B cell (primary cell): Measurements from ENCODE around the gene IL2. TPM values are rescaled to one million over a fixed set of nuclear protein-coding genes. Genes with fewer than 3 reads are reported as not detected.

Source experiments
- ATAC-seq: fragments of 200-7000 bp; cut with Tn5 transposase; one replicate; pipeline ENCODE4 v1.10.0; 2021; ENCODE audit warnings: low read depth, mild to moderate bottlenecking, moderate number of reproducible peaks, moderate library complexity
- CTCF ChIA-PET: fragments of 350-600 bp; sonication (Branson Sonifier 250); formaldehyde crosslinking; loops from one replicate; lab custom pipeline; 2021; ENCODE audit warnings: antibody characterized with exemption, inconsistent platforms; lab: Charles Lee
- POLR2A ChIA-PET: fragments of 350-600 bp; sonication (Branson Sonifier 250); formaldehyde crosslinking; loops from one replicate; lab custom pipeline; 2021; ENCODE audit warnings: antibody characterized with exemption; lab: Charles Lee
- DNase-seq: peaks from one replicate; pipeline ENCODE4 v3.0.0; 2013
- H2AFZ ChIP-seq: 2 replicates; pipeline ENCODE4 v1.6.1; 2012; ENCODE audit warnings: mild to moderate bottlenecking, low read depth, low read length; ENCODE audit not compliant: insufficient read depth, poor library complexity, severe bottlenecking
- H3K27ac ChIP-seq, 2 donors: 1 replicate in 1 of 2; 2 replicates in 1 of 2; pipeline ENCODE4 v1.5.1; 2012 to 2013; ENCODE audit warnings: low read length in 2 of 2, mild to moderate bottlenecking in 2 of 2, moderate library complexity in 1 of 2
- H3K27me3 ChIP-seq, 4 experiments: fragments of 200-600 bp in 1 of 4; sonication (generic) in 1 of 4; replicated peaks in 1 of 4; 1 replicate in 2 of 4; 2 replicates in 2 of 4; pipeline versions ENCODE4 v1.6.1 to v1.7.0; 2013 to 2016; ENCODE audit warnings: low read length in 3 of 4, mild to moderate bottlenecking in 2 of 4, mixed read lengths in 1 of 4, moderate library complexity in 1 of 4; ENCODE audit not compliant: insufficient read depth in 4 of 4, control insufficient read depth in 3 of 4; ENCODE audit errors: control extremely low read depth in 1 of 4
- H3K36me3 ChIP-seq, 2 experiments: replicated peaks in 1 of 2; 1 replicate in 1 of 2; 2 replicates in 1 of 2; pipeline versions ENCODE4 v1.6.1 to v1.7.1; 2013; ENCODE audit warnings: low read length in 1 of 2; ENCODE audit not compliant: insufficient read depth in 2 of 2, control insufficient read depth in 1 of 2; ENCODE audit errors: control extremely low read depth in 1 of 2, extremely low read depth in 1 of 2
- H3K4me1 ChIP-seq, 2 donors: fragments of 200-600 bp in 1 of 2; sonication (generic) in 1 of 2; 1 replicate in 1 of 2; 2 replicates in 1 of 2; pipeline versions ENCODE4 v1.5.1 to v1.6.1; 2013 to 2017; ENCODE audit warnings: low read length in 2 of 2; ENCODE audit not compliant: control insufficient read depth in 2 of 2, insufficient read depth in 2 of 2
- H3K4me2 ChIP-seq: replicated peaks from 2 replicates; pipeline ENCODE3; 2012; ENCODE audit warnings: mild to moderate bottlenecking, low read depth, low read length; ENCODE audit not compliant: poor library complexity, severe bottlenecking
- H3K4me3 ChIP-seq, 5 experiments: fragments of 200-600 bp in 1 of 5; sonication (generic) in 1 of 5; 1 replicate in 3 of 5; 2 replicates in 2 of 5; pipeline versions ENCODE4 v1.5.1 to v1.7.0; 2011 to 2016; ENCODE audit warnings: low read length in 4 of 5, mild to moderate bottlenecking in 4 of 5, low read depth in 2 of 5, control low read depth in 1 of 5, moderate library complexity in 1 of 5; ENCODE audit not compliant: insufficient read depth in 1 of 5; ENCODE audit errors: control extremely low read depth in 1 of 5, extremely low read depth in 1 of 5
- H3K79me2 ChIP-seq: fragments of 200-600 bp; sonication (generic); one replicate; pipeline ENCODE4 v1.6.0; 2016; ENCODE audit warnings: low read length; ENCODE audit not compliant: control insufficient read depth, insufficient read depth
- H3K9ac ChIP-seq: fragments of 200-600 bp; sonication (generic); 2 replicates; pipeline ENCODE4 v1.6.1; 2017; ENCODE audit warnings: mild to moderate bottlenecking, low read length, moderate library complexity
- H3K9me3 ChIP-seq, 3 donors: one replicate each; pipeline versions ENCODE4 v1.6.1 to v1.7.1; 2013; ENCODE audit warnings: low read length in 2 of 3; ENCODE audit not compliant: control insufficient read depth in 2 of 3, insufficient read depth in 1 of 3; ENCODE audit errors: control extremely low read depth in 1 of 3
- H4K20me1 ChIP-seq: 2 replicates; pipeline ENCODE4 v1.6.0; 2012; ENCODE audit warnings: mild to moderate bottlenecking, low read length; ENCODE audit not compliant: insufficient read depth, control insufficient read depth, poor library complexity, severe bottlenecking
- H3K27ac Mint-ChIP-seq: one replicate; pipeline ENCODE4 v1.8.0; 2021; ENCODE audit warnings: mixed read lengths
- H3K27me3 Mint-ChIP-seq: one replicate; pipeline ENCODE4 v1.8.0; 2021; ENCODE audit warnings: mixed read lengths
- H3K4me1 Mint-ChIP-seq: one replicate; pipeline ENCODE4 v1.8.0; 2021; ENCODE audit warnings: mixed read lengths
- H3K4me3 Mint-ChIP-seq: one replicate; pipeline ENCODE4 v1.8.0; 2021; ENCODE audit warnings: mixed read lengths
- H3K9me3 Mint-ChIP-seq: one replicate; pipeline ENCODE4 v1.8.0; 2022; ENCODE audit warnings: mixed read lengths; ENCODE audit not compliant: insufficient read depth
- EZH2 ChIP-seq: IDR thresholded peaks from 2 replicates; pipeline ENCODE4 v1.6.1; 2012; ENCODE audit warnings: borderline replicate concordance, low read depth, mild to moderate bottlenecking, moderate library complexity, low read length; ENCODE audit not compliant: insufficient read depth, poor library complexity, severe bottlenecking
- WGBS: methylation state at CpG from one replicate; pipeline ENCODE4 v1.1.5; 2013; ENCODE audit warnings: missing lambda C conversion rate; ENCODE audit not compliant: insufficient coverage; 5-methylcytosine and 5-hydroxymethylcytosine counted together
- intact Hi-C: fragments of 100-400 bp; cut with micrococcal nuclease; formaldehyde crosslinking; loops from one replicate; pipeline ENCODE4 v1.10.0; 2022
- polyA plus RNA-seq: library from polyadenylated mRNA; depleted of rRNA; stranded (reverse); fragments of >200 nt; gene quantifications from 2 replicates; pipeline ENCODE4 v1.2.3, GENCODE V29; 2012
- total RNA-seq, 2 donors: library from RNA; stranded (reverse); fragments of 120-200 nt in 1 of 2; gene quantifications; 1 replicate in 1 of 2; 2 replicates in 1 of 2; pipeline versions ENCODE4 v1.2.3 to v1.2.4, GENCODE V29; 2013 to 2022
- TF ChIP-seq, protein P1 (sequence below): fragments of 200-600 bp; IDR thresholded peaks from one replicate; pipeline ENCODE4 v1.8.0; 2022; ENCODE audit warnings: antibody characterized with exemption, mild to moderate bottlenecking

Gene IL2
- total and polyA plus RNA-seq, 2 donors (not counting 1 experiment from before 2014, with no cell fraction given): not detected

DNA sequence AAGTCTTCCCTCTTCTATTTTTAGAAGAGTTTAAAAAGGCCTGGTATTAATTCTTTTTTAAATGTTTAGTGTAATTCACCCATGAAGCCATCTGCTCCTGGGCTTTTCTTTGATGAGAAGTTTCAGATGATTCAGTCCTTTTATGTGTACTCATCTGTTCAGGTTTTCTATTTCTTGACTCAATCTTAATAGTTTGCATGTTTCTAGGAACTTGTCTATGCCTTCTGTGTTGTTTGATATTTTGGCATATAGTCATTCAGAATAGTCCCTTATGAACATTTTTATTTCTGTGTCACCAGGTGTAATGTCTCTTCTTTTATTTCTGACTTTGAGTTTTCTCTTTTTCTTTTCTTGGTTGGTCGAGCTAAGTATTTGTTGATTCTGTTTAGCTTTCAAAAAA, 20.2 kb upstream of the IL2 start:
- peaks cover 8% of the 10 kb centered on the region for H3K27me3 Mint-ChIP-seq
- H3K27ac Mint-ChIP-seq: no peak overlapping the region
- no peak overlapping the region for H3K9ac ChIP-seq
- no peak overlapping the region for H3K4me2 ChIP-seq
- no peak overlapping the region for H3K4me3 Mint-ChIP-seq
- TF ChIP-seq, protein P1, sequence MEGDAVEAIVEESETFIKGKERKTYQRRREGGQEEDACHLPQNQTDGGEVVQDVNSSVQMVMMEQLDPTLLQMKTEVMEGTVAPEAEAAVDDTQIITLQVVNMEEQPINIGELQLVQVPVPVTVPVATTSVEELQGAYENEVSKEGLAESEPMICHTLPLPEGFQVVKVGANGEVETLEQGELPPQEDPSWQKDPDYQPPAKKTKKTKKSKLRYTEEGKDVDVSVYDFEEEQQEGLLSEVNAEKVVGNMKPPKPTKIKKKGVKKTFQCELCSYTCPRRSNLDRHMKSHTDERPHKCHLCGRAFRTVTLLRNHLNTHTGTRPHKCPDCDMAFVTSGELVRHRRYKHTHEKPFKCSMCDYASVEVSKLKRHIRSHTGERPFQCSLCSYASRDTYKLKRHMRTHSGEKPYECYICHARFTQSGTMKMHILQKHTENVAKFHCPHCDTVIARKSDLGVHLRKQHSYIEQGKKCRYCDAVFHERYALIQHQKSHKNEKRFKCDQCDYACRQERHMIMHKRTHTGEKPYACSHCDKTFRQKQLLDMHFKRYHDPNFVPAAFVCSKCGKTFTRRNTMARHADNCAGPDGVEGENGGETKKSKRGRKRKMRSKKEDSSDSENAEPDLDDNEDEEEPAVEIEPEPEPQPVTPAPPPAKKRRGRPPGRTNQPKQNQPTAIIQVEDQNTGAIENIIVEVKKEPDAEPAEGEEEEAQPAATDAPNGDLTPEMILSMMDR: no peak
- TF ChIP-seq EZH2: no peak
- peaks cover 0 to 2% (median 0%) of the 10 kb centered on the region in 3 donors for H3K9me3 ChIP-seq
- WGBS: no CpG with 5 or more reads among the region's 1 CpG
- no peaks in the 10 kb centered on the region for H3K36me3 ChIP-seq
- intact Hi-C loops: no loop called here
- H3K4me1 Mint-ChIP-seq: no peaks in the 10 kb centered on the region
- H2AFZ ChIP-seq: no peak overlapping the region
- ATAC-seq (no peak), DNase-seq (no peak)
- no peaks in the 10 kb centered on the region for H3K79me2 ChIP-seq
- no peaks in the 10 kb centered on the region for H4K20me1 ChIP-seq
- ChIA-PET POLR2A (no interaction called here), CTCF (no interaction called here)
- no peak overlapping the region for H3K27ac ChIP-seq
- no peak overlapping the region for H3K4me3 ChIP-seq
- no peaks in the 10 kb centered on the region for H3K4me1 ChIP-seq
- no peaks in the 10 kb centered on the region for H3K27me3 ChIP-seq
- peaks cover 8% of the 10 kb centered on the region for H3K9me3 Mint-ChIP-seq

DNA sequence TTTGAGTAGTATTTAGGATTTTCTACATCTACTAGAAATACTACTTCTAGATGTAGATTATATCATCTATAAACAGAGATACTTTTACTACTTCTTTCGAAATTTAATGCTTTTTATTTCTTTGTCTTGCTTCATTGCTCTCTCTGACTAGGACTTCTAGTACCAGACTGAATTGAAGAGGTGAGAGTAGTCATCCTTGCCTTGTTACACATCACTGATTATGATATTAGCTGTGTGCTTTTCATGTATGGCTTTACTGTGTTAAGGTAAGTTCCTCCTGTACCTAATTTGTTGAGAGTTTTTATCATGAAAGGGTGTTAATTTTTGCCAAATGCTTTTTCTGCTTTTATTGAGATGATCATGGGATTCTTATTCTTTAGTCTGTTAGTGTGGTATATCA, 19.6 kb upstream of the IL2 start:
- ChIA-PET CTCF (no interaction called here), POLR2A (no interaction called here)
- H3K9me3 Mint-ChIP-seq: peaks cover 8% of the 10 kb centered on the region
- no peaks in the 10 kb centered on the region for H3K4me1 ChIP-seq
- no peak for ATAC-seq
- H3K36me3 ChIP-seq: no peaks in the 10 kb centered on the region
- H3K4me3 Mint-ChIP-seq: no peak overlapping the region
- H2AFZ ChIP-seq: no peak overlapping the region
- intact Hi-C loops: no loop called here
- no peak overlapping the region for H3K4me2 ChIP-seq
- no CpG with 5 or more reads among the region's 1 CpG for WGBS
- DNase-seq: no peak
- no peak overlapping the region for H3K9ac ChIP-seq
- H3K79me2 ChIP-seq: no peaks in the 10 kb centered on the region
- peaks cover 0 to 2% (median 0%) of the 10 kb centered on the region in 3 donors for H3K9me3 ChIP-seq
- no peaks in the 10 kb centered on the region for H3K4me1 Mint-ChIP-seq
- TF ChIP-seq, protein P1: no peak
- no peak for TF ChIP-seq EZH2
- H3K27ac ChIP-seq: no peak overlapping the region
- peaks cover 8% of the 10 kb centered on the region for H3K27me3 Mint-ChIP-seq
- H3K4me3 ChIP-seq: no peak overlapping the region
- no peak overlapping the region for H3K27ac Mint-ChIP-seq
- no peaks in the 10 kb centered on the region for H4K20me1 ChIP-seq
- H3K27me3 ChIP-seq: no peaks in the 10 kb centered on the region
